ENCODE measurements around the gene GRAP2.
"Not testable (repeated sequence)": the region's sequence is repeated elsewhere in the genome, so short reads cannot be mapped to it uniquely, and the experiment has no call there.

The GRAP2 gene

DNA sequence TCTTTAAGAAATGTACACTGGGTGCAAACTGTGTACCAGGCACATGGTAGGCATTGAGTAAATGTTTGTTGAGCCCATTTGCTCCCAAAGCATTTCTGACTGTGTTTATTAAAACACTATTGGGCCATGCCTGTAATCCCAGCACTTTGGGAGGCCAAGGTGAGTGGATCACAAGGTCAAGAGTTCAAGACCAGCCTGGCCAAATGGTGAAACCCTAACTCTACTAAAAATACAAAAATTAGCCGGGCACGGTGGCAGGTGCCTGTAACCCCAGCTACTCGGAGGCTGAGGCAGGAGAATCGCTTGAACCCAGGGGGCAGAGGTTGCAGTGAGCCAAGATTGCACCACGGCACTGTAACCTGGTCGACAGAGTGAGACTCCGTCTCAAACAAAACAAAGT, 92.0 kb downstream of the GRAP2 start:
- not testable (repeated sequence) for DNase-seq (ENCODE audit: low read depth in 4 of 4, low spot score in 1 of 4)

DNA sequence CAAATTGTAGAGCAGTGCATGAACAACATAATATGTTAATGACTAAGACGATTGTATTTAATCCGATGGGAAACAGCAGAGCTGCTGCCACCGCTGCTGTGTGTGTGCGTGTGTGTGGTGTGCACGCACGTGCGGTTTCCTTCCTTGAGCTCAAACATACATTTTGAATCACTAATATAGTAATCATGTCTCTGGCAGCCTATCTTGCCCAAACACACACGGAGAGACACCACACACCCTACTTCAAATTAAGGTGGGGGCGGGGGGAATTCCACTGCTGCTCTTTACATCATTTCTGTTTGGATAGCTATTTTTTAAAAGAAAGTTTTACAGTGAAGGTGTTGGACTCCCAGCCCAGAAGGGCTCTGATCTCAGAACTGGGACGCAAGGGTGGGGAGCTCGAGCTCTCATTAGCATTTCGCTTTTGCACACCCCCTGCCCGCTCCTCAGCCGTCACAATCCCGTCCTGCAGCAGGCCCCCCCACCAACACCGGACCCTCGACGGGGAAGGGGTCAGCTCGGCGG, 93.2 kb downstream of the GRAP2 start:
- peak in 2 of 4 experiments; percentile 21 to 24 for DNase-seq (ENCODE audit: low read depth in 4 of 4, low spot score in 1 of 4)

DNA sequence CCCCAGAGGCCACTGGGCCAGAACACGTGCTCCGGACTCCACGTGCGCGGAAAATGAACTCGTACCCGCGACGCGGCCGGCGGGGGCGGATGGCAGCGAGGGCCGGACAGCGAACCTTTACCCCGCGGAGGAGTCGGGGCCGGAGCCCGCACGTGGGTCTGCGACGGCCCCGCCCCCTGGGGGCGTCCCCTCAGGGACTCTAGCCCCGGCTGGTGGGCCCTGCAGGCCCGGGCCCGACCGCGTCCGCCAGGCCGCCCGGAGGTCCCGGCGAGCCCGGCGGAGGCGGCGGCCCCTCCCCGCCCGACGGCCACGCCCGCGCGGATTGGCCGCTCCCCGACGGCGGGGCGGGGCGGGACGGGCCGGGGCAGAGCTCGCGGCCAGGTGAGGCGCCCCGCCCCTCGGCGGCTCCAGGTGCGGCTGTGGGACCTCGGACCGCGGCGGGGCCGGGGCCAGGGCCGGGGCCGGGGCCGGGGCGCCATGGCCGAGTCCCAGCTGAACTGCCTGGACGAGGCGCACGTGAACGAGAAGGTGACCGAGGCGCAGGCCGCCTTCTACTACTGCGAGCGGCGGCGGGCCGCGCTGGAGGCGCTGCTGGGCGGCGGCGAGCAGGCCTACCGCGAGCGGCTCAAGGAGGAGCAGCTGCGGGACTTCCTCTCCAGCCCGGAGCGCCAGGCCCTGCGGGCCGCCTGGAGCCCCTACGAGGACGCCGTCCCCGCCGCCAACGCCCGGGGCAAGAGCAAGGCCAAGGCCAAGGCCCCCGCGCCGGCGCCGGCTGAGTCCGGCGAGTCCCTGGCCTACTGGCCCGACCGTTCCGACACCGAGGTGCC, 93.9 kb downstream of the GRAP2 start, which contains the start of gene FAM83F:
Gene FAM83F (plus strand): TSS at position 389 of the 827 bp plus-strand sequence. CDS start 89 bp downstream, at position 478.
- peak in 1 of 4 experiments; percentile 25 for DNase-seq (ENCODE audit: low read depth in 4 of 4, low spot score in 1 of 4)

DNA sequence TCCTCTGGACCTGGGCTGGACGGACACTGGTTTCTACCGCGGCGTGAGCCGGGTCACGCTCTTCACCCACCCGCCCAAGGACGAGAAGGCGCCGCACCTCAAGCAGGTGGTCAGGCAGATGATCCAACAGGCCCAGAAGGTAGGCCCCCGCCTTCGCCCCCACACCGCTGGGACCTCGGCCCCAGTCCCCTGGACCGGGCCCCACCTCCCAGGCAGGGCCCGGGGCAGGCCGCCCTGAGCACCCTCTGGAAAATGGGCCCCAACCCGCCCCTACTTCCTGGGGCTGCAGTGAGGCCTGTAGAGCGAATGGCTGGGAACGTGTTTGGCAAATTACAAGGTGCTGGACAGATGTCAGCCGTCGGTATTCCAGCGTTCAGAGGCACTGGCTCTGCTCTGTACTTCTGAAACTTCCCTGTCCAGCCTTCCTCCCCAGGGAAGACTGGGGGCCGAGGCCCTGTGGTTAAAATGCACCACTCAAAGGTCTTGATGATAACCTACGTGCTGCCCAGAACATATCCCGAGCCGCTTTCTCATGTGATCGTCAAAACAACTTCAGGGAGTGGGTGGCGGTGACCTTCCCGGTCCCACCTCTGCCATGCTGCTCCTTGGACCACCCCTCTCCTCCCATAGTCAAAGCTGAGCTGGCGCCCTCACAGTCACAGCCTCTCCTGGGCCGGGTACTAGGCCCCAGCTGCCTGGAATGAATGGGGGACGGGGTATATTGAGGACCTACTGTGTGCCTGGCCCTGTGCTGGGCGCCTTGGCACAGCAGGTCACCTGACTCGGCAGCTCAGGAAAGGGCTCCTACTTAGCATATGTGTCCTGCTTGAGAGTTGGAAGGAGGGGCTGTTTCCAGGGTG, 94.7 kb downstream of the GRAP2 start:
- DNase-seq (ENCODE audit: low read depth in 4 of 4, low spot score in 1 of 4) = no peak

DNA sequence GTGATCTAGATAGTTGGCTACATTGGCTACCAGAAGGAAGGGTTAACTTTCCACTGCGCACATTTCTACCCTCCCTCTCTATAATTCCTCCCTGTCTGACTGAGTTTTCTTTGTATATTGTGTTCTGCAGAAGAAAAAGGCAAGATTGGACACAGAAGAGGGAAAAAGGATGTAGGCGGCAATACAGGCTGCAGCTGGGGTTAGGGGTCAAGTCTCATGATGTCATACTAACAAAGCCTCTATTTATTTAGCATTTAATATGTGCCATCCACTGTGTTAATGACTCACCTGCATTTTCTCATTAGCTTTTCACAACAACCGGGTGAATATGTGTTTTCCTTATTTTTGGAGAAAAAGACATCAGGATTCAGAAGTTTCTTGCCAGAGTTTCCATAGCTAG, 95.8 kb downstream of the GRAP2 start:
- DNase-seq (ENCODE audit: low read depth in 4 of 4, low spot score in 1 of 4) = no peak

DNA sequence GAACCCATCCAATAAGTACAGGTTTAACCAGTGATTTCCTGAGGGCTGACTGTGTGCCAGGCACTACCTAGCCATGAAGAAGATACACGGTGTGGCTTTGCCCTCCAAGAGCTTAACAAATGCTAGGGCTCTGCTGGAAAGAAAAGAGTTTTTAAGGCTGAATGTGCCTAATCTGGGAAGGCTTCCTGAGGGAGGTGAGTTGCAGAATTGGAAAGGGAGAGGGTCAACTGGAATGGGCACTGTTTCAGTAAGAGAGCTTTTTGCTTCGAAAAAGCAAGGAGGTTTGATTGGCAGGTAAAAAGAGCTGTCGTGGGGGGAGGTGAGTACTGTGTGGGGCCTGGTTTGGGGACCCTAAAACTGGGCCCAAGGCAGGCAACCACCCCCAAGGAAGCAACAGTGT, 96.5 kb downstream of the GRAP2 start:
- no peak for DNase-seq (ENCODE audit: low read depth in 4 of 4, low spot score in 1 of 4)

DNA sequence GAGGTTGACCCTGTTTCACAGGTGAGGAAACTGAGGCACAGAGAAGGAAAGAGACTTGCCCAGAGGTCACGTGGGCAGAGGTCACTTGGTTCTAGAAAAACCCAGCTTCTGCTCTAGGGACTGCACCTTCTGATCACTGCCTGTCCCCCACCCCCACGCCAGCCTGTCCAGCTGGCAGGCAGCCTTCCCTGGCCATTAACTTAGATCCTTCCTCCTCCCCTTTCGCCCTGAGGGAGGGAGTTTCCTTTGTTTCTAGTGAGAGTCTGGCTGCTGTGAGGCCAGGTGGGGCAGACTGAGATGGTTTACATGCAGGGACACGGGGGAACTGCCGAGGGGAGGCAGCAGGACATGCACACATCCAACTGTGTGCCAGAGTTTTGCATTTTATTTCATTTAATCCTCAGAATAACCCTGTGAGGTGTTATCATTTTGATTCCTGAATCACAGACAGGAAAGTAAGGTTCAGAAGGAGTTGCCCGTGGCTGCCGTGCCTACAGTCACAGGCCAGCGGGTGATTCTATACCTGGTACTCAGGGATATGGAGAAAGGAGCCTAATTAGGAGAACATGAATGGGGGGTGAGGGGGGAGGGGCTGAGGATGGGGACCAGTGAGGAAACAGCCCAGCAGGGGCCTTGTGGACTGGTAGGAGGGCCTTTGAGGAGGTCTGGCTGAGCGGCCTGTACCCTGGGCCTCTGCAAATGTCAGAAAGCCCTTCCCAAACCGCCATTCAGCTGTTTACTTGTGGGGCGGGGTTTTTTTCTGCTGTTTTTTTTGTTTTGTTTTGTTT, 97.2 kb downstream of the GRAP2 start:
- DNase-seq (ENCODE audit: low read depth in 4 of 4, low spot score in 1 of 4) = no peak

DNA sequence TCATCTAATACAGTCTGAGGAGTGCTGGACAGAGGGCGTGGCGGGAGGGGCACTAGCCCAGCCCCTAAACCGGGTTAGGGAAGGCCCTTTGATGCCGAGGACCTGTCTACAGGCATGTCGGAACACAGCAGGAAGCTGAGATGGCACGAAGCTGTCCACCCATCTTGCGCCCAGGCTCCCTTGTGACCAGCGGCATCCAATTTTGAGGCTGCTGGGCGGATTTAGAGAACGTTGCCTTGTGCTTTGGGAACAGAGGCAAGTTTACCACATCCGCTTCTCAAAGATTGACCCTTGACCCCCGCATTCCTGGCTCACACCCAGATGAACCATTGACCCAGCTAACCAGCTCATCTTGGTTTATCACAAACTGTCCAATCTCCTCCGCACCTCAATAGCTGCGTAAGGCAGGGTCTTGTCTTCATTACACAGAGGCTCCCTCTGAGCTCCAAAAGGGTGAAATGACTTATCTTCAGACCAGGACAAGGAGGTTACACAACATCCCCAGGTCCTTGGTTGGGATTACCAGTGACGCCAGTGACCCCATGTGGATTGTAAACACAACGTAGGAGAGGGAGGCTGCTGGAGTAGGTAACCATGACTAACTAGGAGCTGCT, 98.4 kb downstream of the GRAP2 start:
- no peak for DNase-seq (ENCODE audit: low read depth in 4 of 4, low spot score in 1 of 4)

DNA sequence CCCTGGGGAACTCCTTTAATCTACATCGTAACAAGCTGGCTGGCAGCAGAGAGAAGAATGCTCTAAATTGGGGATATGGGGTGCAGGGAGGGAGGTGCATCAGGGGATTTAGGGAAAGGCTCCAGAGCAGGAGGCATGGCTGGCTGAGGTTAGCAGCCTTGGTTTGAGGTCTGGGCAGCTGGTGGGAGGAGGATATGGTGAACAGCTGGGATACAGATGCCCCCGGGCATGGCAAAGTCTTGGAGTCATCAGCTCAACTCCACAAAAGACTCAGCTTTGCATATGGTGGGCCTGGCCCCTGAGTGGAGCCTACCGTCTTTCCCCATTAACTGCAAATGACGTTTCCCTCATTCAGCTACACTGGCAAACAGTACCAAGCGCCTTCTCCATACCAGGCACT, 99.3 kb downstream of the GRAP2 start:
- no peak for DNase-seq (ENCODE audit: low read depth in 4 of 4, low spot score in 1 of 4)

DNA sequence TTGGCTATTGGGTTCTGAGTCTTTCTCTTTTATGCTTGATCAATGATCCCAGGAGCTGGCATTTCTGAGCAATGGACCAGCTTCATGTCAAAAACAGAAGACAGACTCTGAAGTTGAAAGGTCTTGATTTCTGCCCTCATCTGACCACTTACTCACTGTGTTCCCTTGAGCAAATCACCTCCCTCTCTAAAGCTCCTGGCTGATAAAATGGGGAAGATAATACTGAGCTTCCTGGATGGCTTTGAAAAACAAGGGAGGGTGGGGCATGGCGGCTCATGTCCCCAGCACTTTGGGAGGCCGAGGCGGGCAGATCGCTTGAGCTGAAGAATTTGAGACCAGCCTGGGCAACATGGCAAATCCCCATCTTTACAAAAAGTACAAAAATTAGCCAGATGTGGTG, 100.2 kb downstream of the GRAP2 start:
- no peak for DNase-seq (ENCODE audit: low read depth in 4 of 4, low spot score in 1 of 4)

DNA sequence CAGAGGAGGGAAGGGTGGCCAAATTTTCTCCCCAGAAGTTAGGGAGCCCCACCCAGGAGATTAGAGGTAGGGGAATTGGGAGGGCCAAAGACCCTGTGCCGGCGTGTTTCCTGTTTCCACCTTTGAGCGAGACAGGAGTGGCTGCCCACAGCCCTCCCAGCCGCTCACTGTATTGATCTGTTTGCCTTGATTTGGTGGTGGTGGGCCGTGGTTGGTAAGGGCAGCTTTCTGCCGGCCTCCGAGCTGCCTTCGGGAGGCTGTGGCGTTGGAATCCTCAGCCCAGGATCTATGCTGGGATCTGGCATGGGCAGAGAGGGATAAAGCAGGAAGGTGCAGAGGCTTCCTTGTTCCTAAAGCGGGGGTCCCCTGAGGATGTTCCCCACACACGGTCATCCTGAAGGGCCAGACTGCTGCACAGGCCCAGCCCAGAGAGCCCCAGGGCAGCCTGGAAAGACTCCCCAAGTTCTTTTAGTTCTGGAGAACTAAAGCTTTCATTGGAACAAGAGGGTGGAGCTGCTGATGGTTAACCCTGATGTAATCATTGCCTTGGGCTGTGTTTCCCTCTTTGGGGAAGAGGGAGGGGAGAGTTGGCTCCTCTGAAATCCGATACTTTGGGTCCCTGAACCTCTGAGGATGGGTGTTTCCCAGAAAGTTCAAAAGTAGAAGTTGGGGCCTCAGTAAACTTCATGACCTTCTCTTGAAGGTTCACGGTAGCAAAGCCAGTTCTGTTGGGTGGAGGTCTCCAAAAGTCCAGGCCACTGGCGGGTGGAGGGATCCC, 101.1 kb downstream of the GRAP2 start:
- no peak for DNase-seq (ENCODE audit: low read depth in 4 of 4, low spot score in 1 of 4)

DNA sequence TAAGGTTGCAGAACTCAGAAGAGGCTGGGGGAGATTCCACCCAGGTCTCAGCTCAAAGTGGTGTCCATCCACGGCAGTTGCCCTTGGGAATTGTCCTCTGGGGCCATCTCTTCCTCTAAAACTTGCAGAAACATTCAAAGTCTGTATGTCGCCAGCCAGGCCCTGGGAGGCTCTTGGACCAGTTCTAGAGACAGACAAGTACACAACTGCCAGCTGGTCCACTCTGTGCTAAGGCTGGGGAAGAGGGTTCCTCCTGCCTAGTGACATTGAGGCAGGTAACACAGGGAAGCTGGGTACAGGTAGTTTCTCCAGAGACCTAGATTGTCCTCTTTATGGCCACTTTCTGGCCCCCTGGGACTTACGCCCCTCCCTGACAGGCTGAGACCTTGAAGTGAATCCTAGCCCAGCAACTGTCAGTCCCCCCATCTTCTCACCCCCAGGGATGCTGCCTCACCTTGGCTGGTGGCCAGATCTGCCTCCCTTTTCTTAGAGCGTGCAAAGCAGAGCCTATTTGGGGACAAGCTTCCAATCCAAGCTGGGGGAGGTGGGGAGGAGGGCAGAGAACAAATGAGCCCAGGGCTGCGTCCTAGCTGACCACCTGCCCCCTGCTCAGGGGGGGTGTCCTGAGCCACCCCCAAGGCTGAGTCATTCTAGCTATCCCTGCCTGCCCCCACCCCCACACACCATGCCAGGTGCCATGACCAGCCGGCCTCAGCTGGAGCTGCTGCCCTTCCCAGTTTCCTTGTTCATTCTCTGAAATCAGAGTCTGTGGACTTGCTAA, 102.2 kb downstream of the GRAP2 start:
- DNase-seq (ENCODE audit: low read depth in 4 of 4, low spot score in 1 of 4) = no peak

DNA sequence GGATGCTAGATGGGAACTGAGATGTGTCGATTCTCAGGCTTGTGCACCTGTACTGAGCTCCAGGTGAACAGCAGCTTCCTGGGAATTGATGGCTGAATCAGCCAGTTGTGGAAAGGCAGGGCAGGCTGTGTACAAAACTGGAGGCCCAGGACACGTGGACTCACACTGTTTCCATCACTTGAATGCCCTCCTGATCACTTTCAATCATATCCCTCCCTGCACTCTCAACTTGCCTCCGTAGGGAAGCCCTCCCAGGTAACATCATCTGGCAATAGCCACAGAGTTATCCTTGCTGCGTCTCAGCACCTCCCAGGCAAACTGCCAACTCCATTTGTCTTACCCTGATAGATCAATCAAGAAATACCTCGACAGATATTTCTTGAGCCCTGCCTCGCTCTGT, 104.0 kb downstream of the GRAP2 start:
- DNase-seq (ENCODE audit: low read depth in 4 of 4, low spot score in 1 of 4) = no peak

DNA sequence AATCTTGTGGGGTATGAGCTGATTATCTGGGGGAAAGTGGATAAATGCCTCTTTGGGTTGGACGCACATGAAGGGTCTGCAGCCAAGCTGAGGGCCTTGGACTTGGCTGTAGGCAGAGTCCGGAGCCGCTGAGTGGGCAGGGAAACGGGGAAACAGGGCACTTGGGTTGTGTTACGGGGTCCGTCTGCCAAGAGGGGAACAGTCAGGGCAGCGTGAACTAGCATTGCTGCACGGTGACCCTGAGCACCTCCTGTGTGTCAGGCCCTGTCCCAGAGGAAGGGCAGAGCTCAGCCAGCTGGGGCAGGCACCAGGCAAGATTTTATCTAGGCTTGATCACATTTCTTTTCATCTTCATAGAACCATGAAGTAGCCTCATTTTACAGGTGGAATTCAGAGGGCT, 105.8 kb downstream of the GRAP2 start:
- DNase-seq (ENCODE audit: low read depth in 4 of 4, low spot score in 1 of 4) = no peak

DNA sequence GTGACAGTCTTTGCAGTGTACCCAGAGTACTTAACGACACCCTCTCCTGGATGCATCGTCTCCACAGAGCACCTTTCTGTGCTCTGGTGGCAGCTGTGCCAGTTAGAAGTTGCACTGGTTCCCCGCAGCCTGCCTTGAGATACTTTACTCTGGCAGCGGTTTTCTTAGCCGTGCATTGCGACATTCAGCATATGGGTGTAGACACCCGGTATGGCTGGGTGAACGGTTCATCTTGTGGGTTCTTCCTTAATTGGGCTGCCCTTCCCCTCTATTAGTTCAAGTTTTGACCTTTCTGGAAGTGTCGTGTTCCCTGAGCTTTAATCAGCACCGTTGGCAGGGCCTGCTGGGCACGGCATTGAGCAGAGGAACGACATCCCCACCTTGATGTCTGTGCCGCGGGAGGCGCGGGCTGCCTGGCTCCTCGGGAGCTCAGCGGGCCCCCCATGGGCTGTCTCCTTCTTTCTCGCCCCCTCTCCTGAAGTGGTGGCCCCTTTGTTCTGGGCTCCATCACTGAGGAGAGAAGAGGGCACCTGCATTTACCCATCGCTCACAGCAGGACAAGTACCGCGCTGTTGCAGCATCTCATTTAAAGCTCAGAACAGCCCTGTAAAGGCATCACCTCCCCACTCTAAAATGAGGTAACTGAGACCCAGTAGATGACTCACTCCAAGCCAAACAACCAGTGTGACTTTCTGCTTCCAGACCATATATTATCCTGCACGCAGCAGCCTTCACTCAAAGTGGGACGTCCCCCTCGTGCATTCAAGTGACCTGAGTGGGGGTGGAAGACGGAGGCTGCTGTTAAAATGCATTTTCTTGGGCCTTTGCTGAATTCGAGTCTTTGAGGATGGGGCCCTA, 107.2 kb downstream of the GRAP2 start:
- DNase-seq (ENCODE audit: low read depth in 4 of 4, low spot score in 1 of 4) = no peak

DNA sequence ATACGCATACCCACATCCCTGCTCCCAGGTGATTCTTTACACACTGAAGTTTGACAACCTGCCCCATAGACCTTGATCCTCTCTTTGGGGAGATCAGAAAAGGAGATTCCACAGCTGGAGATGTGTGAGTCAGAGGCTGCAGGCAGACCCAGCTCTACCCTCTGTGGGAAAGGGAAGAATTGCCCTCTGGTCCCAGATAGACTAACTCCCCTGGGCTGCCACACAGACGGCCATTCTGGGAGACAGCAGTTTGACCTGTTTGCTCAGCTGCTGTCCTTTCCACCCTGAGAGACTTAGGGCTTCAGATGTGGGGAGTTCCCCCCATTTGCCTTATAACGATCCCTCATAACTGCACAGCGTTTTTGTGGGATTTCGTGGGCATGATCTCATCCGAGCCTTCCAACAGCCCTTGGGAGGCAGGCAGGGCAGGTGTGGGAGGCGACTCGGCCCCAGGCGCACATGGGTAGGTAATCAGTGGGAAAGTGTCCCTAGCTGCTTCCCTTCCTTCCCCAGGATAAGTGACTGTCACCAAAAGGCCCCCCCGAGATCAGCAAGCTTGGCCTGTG, 107.9 kb downstream of the GRAP2 start:
- DNase-seq (ENCODE audit: low read depth in 4 of 4, low spot score in 1 of 4) = no peak

DNA sequence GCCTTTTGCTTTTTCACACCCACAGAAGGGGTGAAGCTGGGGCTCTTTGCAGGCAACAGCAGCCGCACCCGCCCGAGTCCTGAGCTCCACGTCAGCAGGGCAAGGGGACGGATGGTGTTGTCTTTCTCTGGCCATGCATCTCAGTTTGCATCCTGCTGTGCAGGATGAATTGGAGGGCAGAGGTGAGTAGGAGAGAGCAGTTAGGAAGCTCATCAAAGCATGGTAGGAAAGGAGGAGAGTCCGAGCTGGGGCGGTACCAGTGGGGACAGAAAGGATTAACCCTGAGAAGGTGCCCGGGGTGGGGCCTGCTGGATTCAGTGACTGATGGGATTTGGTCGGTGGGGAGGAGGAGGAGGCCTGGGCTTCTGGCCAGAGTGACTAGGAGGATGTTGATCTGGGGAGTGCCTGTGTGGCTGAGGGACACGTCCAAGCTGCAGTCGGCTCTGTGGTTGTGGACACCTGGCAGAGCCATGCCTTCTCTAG, 108.4 kb downstream of the GRAP2 start:
- no peak for DNase-seq (ENCODE audit: low read depth in 4 of 4, low spot score in 1 of 4)

Data from stimulated activated CD4-positive, alpha-beta T cell treated with anti-CD3 and anti-CD28 coated beads, Interleukin-1b, Interleukin-23, amount 100 ng/mL, for 24 hours (primary cell).